ENCODE results near the gene CAD.
A peak's percentile ranks its signal among the peaks of the same experiment; 100 is the strongest.
"Not testable (repeated sequence)": the region's sequence is repeated elsewhere in the genome, so short reads cannot be mapped to it uniquely, and the experiment has no call there.

The CAD gene

GRCh38 chr2:27217173-27218121 is at the start of gene CAD:
CAD (plus strand) TSS chr2:27217369; CDS start chr2:27217552, 183 bp downstream.
- DNase-seq = peak; percentile 93

- no peak for DNase-seq
Measured at GRCh38 chr2:27170581-27171337, 46.4 kb upstream of the CAD start.

GRCh38 chr2:27171351-27171848 is 45.8 kb upstream of the CAD start:
- no peak for DNase-seq

- no peak for DNase-seq
Measured at GRCh38 chr2:27174638-27175037, 42.5 kb upstream of the CAD start.

- DNase-seq = no peak
Measured at GRCh38 chr2:27175330-27175729, 41.8 kb upstream of the CAD start.

GRCh38 chr2:27175781-27176180 is 41.4 kb upstream of the CAD start:
- not testable (repeated sequence) for DNase-seq

GRCh38 chr2:27177441-27178351 is 39.5 kb upstream of the CAD start:
- DNase-seq = no peak

- no peak for DNase-seq
Measured at GRCh38 chr2:27178469-27178868, 38.7 kb upstream of the CAD start.

GRCh38 chr2:27179344-27180000 is 37.7 kb upstream of the CAD start:
- DNase-seq = no peak

GRCh38 chr2:27182346-27182745 is 34.8 kb upstream of the CAD start:
- DNase-seq = no peak

- no peak for DNase-seq
Measured at GRCh38 chr2:27184115-27184514, 33.1 kb upstream of the CAD start.

GRCh38 chr2:27185331-27186026 is 31.7 kb upstream of the CAD start:
- no peak for DNase-seq

- DNase-seq = no peak
Measured at GRCh38 chr2:27186613-27187345, 30.4 kb upstream of the CAD start.

GRCh38 chr2:27189989-27190388 is 27.2 kb upstream of the CAD start:
- no peak for DNase-seq

GRCh38 chr2:27191070-27191829 is 25.9 kb upstream of the CAD start:
- peak; percentile 58 for DNase-seq

- DNase-seq = no peak
Measured at GRCh38 chr2:27194538-27195354, 22.4 kb upstream of the CAD start.

GRCh38 chr2:27195799-27196198 is 21.4 kb upstream of the CAD start:
- not testable (repeated sequence) for DNase-seq

- not testable (repeated sequence) for DNase-seq
Measured at GRCh38 chr2:27198068-27198467, 19.1 kb upstream of the CAD start.

- DNase-seq = no peak
Measured at GRCh38 chr2:27198627-27199026, 18.5 kb upstream of the CAD start.
